SJSA1 (cell line): ENCODE results near the gene KRTAP10-1. TPM values are rescaled to one million over a fixed set of nuclear protein-coding genes. Genes with fewer than 3 reads are reported as not detected.
"Not testable (repeated sequence)": the region's sequence is repeated elsewhere in the genome, so short reads cannot be mapped to it uniquely, and the experiment has no call there.

Experiments
- DNase-seq, 2 experiments: peaks; one replicate each; pipeline ENCODE4 v3.0.0-alpha.2; 2015 to 2020; ENCODE audit warnings: low spot score in 2 of 2, low read depth in 1 of 2
- H3K27ac ChIP-seq: fragments of 250-450 bp; sonication (Bioruptor Pico); 2 replicates; pipeline ENCODE4 v1.5.1; 2020; ENCODE audit warnings: mild to moderate bottlenecking, moderate library complexity
- H3K27me3 ChIP-seq: fragments of 250-450 bp; sonication (Bioruptor Pico); replicated peaks from 2 replicates; pipeline ENCODE4 v1.5.1; 2020; ENCODE audit warnings: mild to moderate bottlenecking, moderate library complexity
- H3K36me3 ChIP-seq: fragments of 250-450 bp; sonication (Bioruptor Pico); 2 replicates; pipeline ENCODE4 v1.5.1; 2020; ENCODE audit warnings: mild to moderate bottlenecking
- H3K4me1 ChIP-seq: fragments of 250-450 bp; sonication (Bioruptor Pico); replicated peaks from 2 replicates; pipeline ENCODE4 v1.6.1; 2021; ENCODE audit warnings: mild to moderate bottlenecking
- H3K4me3 ChIP-seq: fragments of 250-450 bp; sonication (Bioruptor Pico); 2 replicates; pipeline ENCODE4 v1.5.1; 2020; ENCODE audit warnings: mild to moderate bottlenecking
- H3K9me3 ChIP-seq: fragments of 250-450 bp; sonication (Bioruptor Pico); replicated peaks from 2 replicates; pipeline ENCODE4 v1.5.1; 2020; ENCODE audit warnings: mild to moderate bottlenecking
- total RNA-seq: library from RNA; depleted of rRNA; stranded (reverse); fragments of >200 nt; shearing (Covaris generic); gene quantifications from 2 replicates; pipeline ENCODE4 v1.2.3, GENCODE V29; 2014

KRTAP10-1 gene
- total RNA-seq, 1 experiment from 2014 or later, result not detected

- Histone ChIP-seq H3K36me3 (no peaks in the 10 kb centered on the region), H3K27me3 (0 out of 2 replicates have a peak, but pooled peaks cover 2% of the 10 kb centered on the region), H3K4me3 (no peak overlapping the region), H3K9me3 (no peaks in the 10 kb centered on the region), H3K27ac (no peak overlapping the region), H3K4me1 (no peaks in the 10 kb centered on the region)
- DNase-seq, result no peak
These were observed 35.5 kb upstream of the KRTAP10-1 start for GRCh38 chr21:44575307-44576024.

GRCh38 chr21:44574457-44575306 is 34.7 kb upstream of the KRTAP10-1 start:
- DNase-seq, result no peak
- Histone ChIP-seq H3K9me3 (no peaks in the 10 kb centered on the region), H3K27ac (no peak overlapping the region), H3K27me3 (0 out of 2 replicates have a peak, but pooled peaks cover 2% of the 10 kb centered on the region), H3K4me1 (no peaks in the 10 kb centered on the region), H3K36me3 (no peaks in the 10 kb centered on the region), H3K4me3 (no peak overlapping the region)

- not testable (repeated sequence) for H3K9me3 ChIP-seq, H3K4me1 ChIP-seq, DNase-seq, H3K27me3 ChIP-seq, H3K27ac ChIP-seq, H3K36me3 ChIP-seq, H3K4me3 ChIP-seq
These were observed 33.8 kb upstream of the KRTAP10-1 start, which contains the start of gene KRTAP10-4 for GRCh38 chr21:44573630-44574456. KRTAP10-4 (plus strand) TSS chr21:44573729; CDS start chr21:44573759, 30 bp downstream.

GRCh38 chr21:44572959-44573583 is 33.1 kb upstream of the KRTAP10-1 start:
- no peaks in the 10 kb centered on the region for H3K4me1 ChIP-seq
- H3K36me3 ChIP-seq, result no peaks in the 10 kb centered on the region
- no peak overlapping the region for H3K4me3 ChIP-seq
- peak in 1 of 2 experiments; percentile 17 for DNase-seq
- H3K27me3 ChIP-seq, result 0 out of 2 replicates have a peak, but pooled peaks cover 2% of the 10 kb centered on the region
- no peak overlapping the region for H3K27ac ChIP-seq
- H3K9me3 ChIP-seq, result no peaks in the 10 kb centered on the region

GRCh38 chr21:44571844-44572782 is 32.1 kb upstream of the KRTAP10-1 start:
- Histone ChIP-seq H3K4me3 (no peak overlapping the region), H3K4me1 (no peaks in the 10 kb centered on the region), H3K9me3 (no peaks in the 10 kb centered on the region), H3K36me3 (no peaks in the 10 kb centered on the region), H3K27ac (no peak overlapping the region), H3K27me3 (0 out of 2 replicates have a peak, but pooled peaks cover 2% of the 10 kb centered on the region)
- no peak for DNase-seq

- H3K9me3 ChIP-seq, result no peaks in the 10 kb centered on the region
- DNase-seq, result no peak
- no peak overlapping the region for H3K27ac ChIP-seq
- H3K4me3 ChIP-seq, result no peak overlapping the region
- 0 out of 2 replicates have a peak, but pooled peaks cover 5% of the 10 kb centered on the region for H3K27me3 ChIP-seq
- no peaks in the 10 kb centered on the region for H3K36me3 ChIP-seq
- H3K4me1 ChIP-seq, result no peaks in the 10 kb centered on the region
These were observed 31.3 kb upstream of the KRTAP10-1 start for GRCh38 chr21:44571296-44571695.

- H3K36me3 ChIP-seq, result no peaks in the 10 kb centered on the region
- no peak overlapping the region for H3K4me3 ChIP-seq
- no peak overlapping the region for H3K27ac ChIP-seq
- no peak for DNase-seq
- H3K4me1 ChIP-seq, result no peaks in the 10 kb centered on the region
- H3K27me3 ChIP-seq, result 0 out of 2 replicates have a peak, but pooled peaks cover 5% of the 10 kb centered on the region
- H3K9me3 ChIP-seq, result no peaks in the 10 kb centered on the region
These were observed 30.0 kb upstream of the KRTAP10-1 start for GRCh38 chr21:44569861-44570517.

GRCh38 chr21:44568667-44569556 is 28.9 kb upstream of the KRTAP10-1 start:
- H3K9me3 ChIP-seq, result no peaks in the 10 kb centered on the region
- H3K4me3 ChIP-seq, result no peak overlapping the region
- H3K27me3 ChIP-seq, result peaks cover 9% of the 10 kb centered on the region; the same call in 1 of the 2 replicates
- DNase-seq, result no peak
- no peaks in the 10 kb centered on the region for H3K4me1 ChIP-seq
- H3K27ac ChIP-seq, result no peak overlapping the region
- no peaks in the 10 kb centered on the region for H3K36me3 ChIP-seq

- no peaks in the 10 kb centered on the region for H3K36me3 ChIP-seq
- H3K4me1 ChIP-seq, result no peaks in the 10 kb centered on the region
- peaks cover 9% of the 10 kb centered on the region; the same call in 1 of the 2 replicates for H3K27me3 ChIP-seq
- DNase-seq, result no peak
- H3K4me3 ChIP-seq, result no peak overlapping the region
- no peak overlapping the region for H3K27ac ChIP-seq
- no peaks in the 10 kb centered on the region for H3K9me3 ChIP-seq
These were observed 28.3 kb upstream of the KRTAP10-1 start for GRCh38 chr21:44568261-44568660.

GRCh38 chr21:44567481-44568171 is 27.6 kb upstream of the KRTAP10-1 start:
- no peak overlapping the region for H3K4me3 ChIP-seq
- no peak overlapping the region for H3K27ac ChIP-seq
- no peaks in the 10 kb centered on the region for H3K4me1 ChIP-seq
- H3K36me3 ChIP-seq, result no peaks in the 10 kb centered on the region
- no peak for DNase-seq
- H3K27me3 ChIP-seq, result peaks cover 9% of the 10 kb centered on the region; the same call in 1 of the 2 replicates
- H3K9me3 ChIP-seq, result no peaks in the 10 kb centered on the region

GRCh38 chr21:44566403-44566802 is 26.4 kb upstream of the KRTAP10-1 start:
- no peaks in the 10 kb centered on the region for H3K4me1 ChIP-seq
- DNase-seq, result no peak
- H3K27me3 ChIP-seq, result peaks cover 9% of the 10 kb centered on the region; the same call in 1 of the 2 replicates
- H3K9me3 ChIP-seq, result no peaks in the 10 kb centered on the region
- H3K27ac ChIP-seq, result no peak overlapping the region
- H3K4me3 ChIP-seq, result no peak overlapping the region
- no peaks in the 10 kb centered on the region for H3K36me3 ChIP-seq
